ENCODE results near the gene ROR1.

DNA sequence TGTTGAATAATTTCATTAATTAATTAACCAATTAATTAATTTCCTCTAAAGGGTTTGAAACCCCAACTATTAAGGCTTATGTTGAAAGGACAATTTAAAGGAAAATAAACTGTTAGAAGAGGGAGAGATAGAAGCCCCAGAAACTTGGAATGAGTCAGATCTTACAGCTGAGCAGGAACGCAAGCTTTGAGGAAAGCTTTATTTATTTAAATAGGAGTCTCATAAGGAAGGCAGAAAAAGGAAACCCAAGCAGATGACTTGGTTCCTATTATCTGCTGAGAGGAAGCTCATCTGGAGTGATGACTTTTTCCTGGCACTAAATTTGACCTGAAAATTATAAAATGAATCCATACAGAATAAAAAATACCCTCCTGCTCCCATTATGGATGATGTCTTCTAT is 105.1 kb downstream of the ROR1 start:
- TF ChIP-seq, protein P1, sequence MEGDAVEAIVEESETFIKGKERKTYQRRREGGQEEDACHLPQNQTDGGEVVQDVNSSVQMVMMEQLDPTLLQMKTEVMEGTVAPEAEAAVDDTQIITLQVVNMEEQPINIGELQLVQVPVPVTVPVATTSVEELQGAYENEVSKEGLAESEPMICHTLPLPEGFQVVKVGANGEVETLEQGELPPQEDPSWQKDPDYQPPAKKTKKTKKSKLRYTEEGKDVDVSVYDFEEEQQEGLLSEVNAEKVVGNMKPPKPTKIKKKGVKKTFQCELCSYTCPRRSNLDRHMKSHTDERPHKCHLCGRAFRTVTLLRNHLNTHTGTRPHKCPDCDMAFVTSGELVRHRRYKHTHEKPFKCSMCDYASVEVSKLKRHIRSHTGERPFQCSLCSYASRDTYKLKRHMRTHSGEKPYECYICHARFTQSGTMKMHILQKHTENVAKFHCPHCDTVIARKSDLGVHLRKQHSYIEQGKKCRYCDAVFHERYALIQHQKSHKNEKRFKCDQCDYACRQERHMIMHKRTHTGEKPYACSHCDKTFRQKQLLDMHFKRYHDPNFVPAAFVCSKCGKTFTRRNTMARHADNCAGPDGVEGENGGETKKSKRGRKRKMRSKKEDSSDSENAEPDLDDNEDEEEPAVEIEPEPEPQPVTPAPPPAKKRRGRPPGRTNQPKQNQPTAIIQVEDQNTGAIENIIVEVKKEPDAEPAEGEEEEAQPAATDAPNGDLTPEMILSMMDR (IDR thresholded peaks at IDR 0.05) = no peak
- no peak for TF ChIP-seq POLR2A (IDR thresholded peaks at IDR 0.05)

Data from testis (tissue), 2 donors.